SK-N-SH treated with all-trans-retinoic acid at 6 μM for 48 hours (cell line): ENCODE measurements around the gene ACOD1.

ENCODE experiments used
- ARNTL ChIP-seq: fragments of 450-650 bp; formaldehyde crosslinking; IDR thresholded peaks from 2 replicates; pipeline ENCODE4 v1.5.0; 2020; ENCODE audit warnings: low read depth, mild to moderate bottlenecking, moderate library complexity, borderline replicate concordance
- CSRNP3 ChIP-seq: fragments of 250-450 bp; sonication (Bioruptor Pico); IDR thresholded peaks from 2 replicates; pipeline ENCODE4 v1.5.1; 2021; ENCODE audit warnings: mild to moderate bottlenecking, moderate library complexity
- ESRRG ChIP-seq: fragments of 250-450 bp; sonication (Bioruptor Pico); IDR thresholded peaks from 2 replicates; pipeline ENCODE4 v1.6.1; 2021; ENCODE audit warnings: mild to moderate bottlenecking
- GLIS3 ChIP-seq: fragments of 250-450 bp; sonication (Bioruptor Pico); IDR thresholded peaks from 2 replicates; pipeline ENCODE4 v1.5.0; 2020; ENCODE audit warnings: mild to moderate bottlenecking, moderate library complexity
- PATZ1 ChIP-seq: fragments of 250-450 bp; sonication (Bioruptor Pico); IDR thresholded peaks from 2 replicates; pipeline ENCODE4 v1.8.0; 2020; ENCODE audit warnings: mild to moderate bottlenecking, moderate library complexity, borderline replicate concordance
- RARB ChIP-seq: fragments of 250-450 bp; sonication (Bioruptor Pico); IDR thresholded peaks from 2 replicates; pipeline ENCODE4 v1.8.0; 2021; ENCODE audit warnings: mild to moderate bottlenecking, moderate library complexity
- TCF4 ChIP-seq: fragments of 250-450 bp; sonication (Bioruptor Pico); IDR thresholded peaks from 2 replicates; pipeline ENCODE4 v1.8.0; 2021; ENCODE audit warnings: mild to moderate bottlenecking, moderate library complexity, borderline replicate concordance
- ZC3H10 ChIP-seq: fragments of 250-450 bp; sonication (Bioruptor Pico); IDR thresholded peaks from 2 replicates; pipeline ENCODE4 v1.5.1; 2021; ENCODE audit warnings: mild to moderate bottlenecking, moderate library complexity
- ZFP3 ChIP-seq: fragments of 250-450 bp; sonication (Bioruptor Pico); IDR thresholded peaks from 2 replicates; pipeline ENCODE4 v1.5.0; 2020; ENCODE audit warnings: mild to moderate bottlenecking, moderate library complexity
- ZNF70 ChIP-seq: fragments of 450-650 bp; formaldehyde crosslinking; IDR thresholded peaks from 2 replicates; pipeline ENCODE4 v1.5.0; 2020; ENCODE audit warnings: mild to moderate bottlenecking, moderate library complexity

- TF ChIP-seq ZNF70 (no peak), RARB (CRISPR knock-in tag) (no peak), TCF4 (CRISPR knock-in tag) (no peak), ESRRG (CRISPR knock-in tag) (no peak), PATZ1 (CRISPR knock-in tag) (no peak), ZFP3 (CRISPR knock-in tag) (no peak), ZC3H10 (no peak), GLIS3 (CRISPR knock-in tag) (no peak), CSRNP3 (CRISPR knock-in tag) (no peak), ARNTL (no peak)
Measured at GRCh38 chr13:76904507-76904906, 43.8 kb upstream of the ACOD1 start.
